Heart left ventricle (tissue), 13 donors: ENCODE measurements around the gene PTPN1.

Source experiments
- CTCF ChIP-seq, 12 donors: fragments of 200-600 bp; sonication (generic) in 4 of 12; IDR thresholded peaks; one replicate each; pipeline versions ENCODE4 v1.5.0 to v1.8.0; 2018 to 2022; ENCODE audit warnings: antibody characterized with exemption in 12 of 12, mild to moderate bottlenecking in 5 of 12
- POLR2A ChIP-seq, 2 donors: fragments of 450-650 bp; IDR thresholded peaks; one replicate each; pipeline ENCODE4 v1.6.1; 2017; ENCODE audit warnings: antibody characterized with exemption in 2 of 2, mild to moderate bottlenecking in 2 of 2, moderate library complexity in 2 of 2
- donor health status: ischemic (EF 13 %, LVEDD 7.1; RV severe dilation, severe dysfunction).
- donor health status: DM: no; HTN: yes; CAD: no.
- donor health status: DM: no; HTN: no; CAD: no.
- donor health status: ischemic (EF 25% LVEDD 6.9; RV normal size, moderate dysfunction).
- donor health status: ischemic (EF 25% LVEDD 5.7; RV mildly dilated, moderate dysfunction).
- donor health status: ischemic (EF 35%, LVEDD 5.7; RV mildly dilated, moderate dysfunction).
- donor health status: nonischemic (EF 11% LVEDD 7.7; RV severe dilation, severe dysfunction).
- donor health status: DM: yes; HTN: yes; CAD: no.
- donor health status: PGD.
- donor health status: ischemic (EF 29% LVEDD 5.4; RV normal size, mild dysfunction).
- donor health status: nonischemic (EF 23%, LVEDD 6.1; RV moderate dilation, normal function).

- TF ChIP-seq POLR2A (IDR thresholded peaks at IDR 0.05) (no peak), CTCF (IDR thresholded peaks at IDR 0.05) (no peak)
These were observed 26.1 kb downstream of the PTPN1 start for GRCh38 chr20:50536333-50536732.
